CD14-positive monocyte (primary cell): ENCODE measurements around the gene TACC2. TPM values are rescaled to one million over a fixed set of nuclear protein-coding genes. Genes with fewer than 3 reads are reported as not detected.

Source experiments
- DNase-seq, 3 donors: peaks; one replicate each; pipeline ENCODE4 v3.0.0-alpha.2; 2011 to 2022
- H2AFZ ChIP-seq: 2 replicates; pipeline ENCODE4 v1.6.0; 2012; ENCODE audit warnings: mild to moderate bottlenecking, low read depth, low read length, inconsistent platforms; ENCODE audit not compliant: insufficient read depth, poor library complexity, severe bottlenecking
- H3K27ac ChIP-seq, 2 donors: 1 replicate in 1 of 2; 2 replicates in 1 of 2; pipeline ENCODE4 v1.5.1; 2012 to 2013; ENCODE audit warnings: low read length in 2 of 2, control low read depth in 1 of 2, inconsistent platforms in 1 of 2, low read depth in 1 of 2, mild to moderate bottlenecking in 1 of 2
- H3K27me3 ChIP-seq, 2 donors: one replicate each; pipeline versions ENCODE4 v1.6.0 to v1.6.1; 2011 to 2013; ENCODE audit warnings: low read length in 2 of 2; ENCODE audit not compliant: control insufficient read depth in 2 of 2, insufficient read depth in 2 of 2
- H3K36me3 ChIP-seq, 2 donors: replicated peaks in 1 of 2; 1 replicate in 1 of 2; 2 replicates in 1 of 2; pipeline versions ENCODE4 v1.5.1 to v1.6.1; 2012 to 2013; ENCODE audit warnings: low read length in 2 of 2, control low read depth in 1 of 2, inconsistent platforms in 1 of 2, mild to moderate bottlenecking in 1 of 2; ENCODE audit not compliant: insufficient read depth in 2 of 2, control insufficient read depth in 1 of 2
- H3K4me1 ChIP-seq, 2 donors: 1 replicate in 1 of 2; 2 replicates in 1 of 2; pipeline versions ENCODE4 v1.5.1 to v1.6.1; 2012 to 2013; ENCODE audit warnings: low read length in 2 of 2, control low read depth in 1 of 2, inconsistent platforms in 1 of 2, mild to moderate bottlenecking in 1 of 2, moderate library complexity in 1 of 2; ENCODE audit not compliant: insufficient read depth in 2 of 2, control insufficient read depth in 1 of 2
- H3K4me2 ChIP-seq: replicated peaks from 2 replicates; pipeline ENCODE3; 2012; ENCODE audit warnings: low read length, moderate library complexity, mild to moderate bottlenecking; ENCODE audit not compliant: poor library complexity, severe bottlenecking; ENCODE audit errors: extremely low read depth
- H3K4me3 ChIP-seq, 3 experiments: fragments of 200-600 bp in 1 of 3; sonication (generic) in 1 of 3; replicated peaks in 1 of 3; 1 replicate in 2 of 3; 2 replicates in 1 of 3; pipeline ENCODE4 v1.5.1; 2011 to 2013; ENCODE audit warnings: low read length in 3 of 3, mild to moderate bottlenecking in 3 of 3, control low read depth in 2 of 3, low read depth in 2 of 3, inconsistent platforms in 1 of 3, moderate library complexity in 1 of 3
- H3K79me2 ChIP-seq: 2 replicates; pipeline ENCODE4 v1.6.0; 2012; ENCODE audit warnings: mild to moderate bottlenecking, control low read depth, inconsistent platforms, low read length, moderate library complexity; ENCODE audit not compliant: insufficient read depth
- H3K9ac ChIP-seq: 2 replicates; pipeline ENCODE4 v1.6.0; 2017; ENCODE audit warnings: low read length, mild to moderate bottlenecking; ENCODE audit not compliant: insufficient read depth, poor library complexity, severe bottlenecking
- H3K9me3 ChIP-seq, 2 donors: replicated peaks in 1 of 2; 1 replicate in 1 of 2; 2 replicates in 1 of 2; pipeline versions ENCODE4 v1.5.1 to v1.6.1; 2012 to 2013; ENCODE audit warnings: low read length in 2 of 2, control low read depth in 1 of 2; ENCODE audit not compliant: control insufficient read depth in 1 of 2, insufficient read depth in 1 of 2
- H4K20me1 ChIP-seq: 2 replicates; pipeline ENCODE4 v1.6.0; 2012; ENCODE audit warnings: mild to moderate bottlenecking, low read length, control low read depth, moderate library complexity; ENCODE audit not compliant: insufficient read depth
- H3K27ac Mint-ChIP-seq, 7 donors: one replicate each; pipeline ENCODE4 v1.8.0; 2020; ENCODE audit warnings: mild to moderate bottlenecking in 7 of 7, mixed read lengths in 7 of 7, moderate library complexity in 6 of 7, inconsistent platforms in 2 of 7
- H3K27me3 Mint-ChIP-seq, 3 donors: one replicate each; pipeline ENCODE4 v1.8.0; 2021 to 2022; ENCODE audit warnings: low read depth in 3 of 3, mild to moderate bottlenecking in 3 of 3, mixed read lengths in 3 of 3, moderate library complexity in 3 of 3, inconsistent platforms in 1 of 3
- H3K36me3 Mint-ChIP-seq, 2 donors: one replicate each; pipeline ENCODE4 v1.8.0; 2020; ENCODE audit warnings: mixed read lengths in 2 of 2, inconsistent platforms in 1 of 2, mild to moderate bottlenecking in 1 of 2
- H3K4me1 Mint-ChIP-seq: one replicate; pipeline ENCODE4 v1.8.0; 2020; ENCODE audit warnings: mild to moderate bottlenecking, mixed read lengths
- H3K4me3 Mint-ChIP-seq, 2 donors: one replicate each; pipeline ENCODE4 v1.8.0; 2020; ENCODE audit warnings: mild to moderate bottlenecking in 2 of 2, mixed read lengths in 2 of 2, moderate library complexity in 1 of 2
- H3K9me3 Mint-ChIP-seq, 7 donors: one replicate each; pipeline ENCODE4 v1.8.0; 2020 to 2022; ENCODE audit warnings: mixed read lengths in 7 of 7, mild to moderate bottlenecking in 6 of 7, moderate library complexity in 6 of 7, inconsistent platforms in 2 of 7
- WGBS: methylation state at CpG from one replicate; pipeline ENCODE4 v1.1.5; 2013; ENCODE audit warnings: missing lambda C conversion rate; ENCODE audit not compliant: insufficient coverage; 5-methylcytosine and 5-hydroxymethylcytosine counted together
- intact Hi-C, 2 donors: fragments of 100-400 bp; cut with micrococcal nuclease; formaldehyde crosslinking; loops; one replicate each; pipeline versions ENCODE4 v1.15.0 to v1.15.1; 2023
- polyA plus RNA-seq, 3 donors: library from polyadenylated mRNA; depleted of rRNA in 1 of 3; unstranded in 2 of 3; stranded (reverse) in 1 of 3; fragments of 300-500 nt in 2 of 3; fragments of >200 nt in 1 of 3; fragmentation: Illumina TruSeq in 2 of 3; gene quantifications; 1 replicate in 2 of 3; 2 replicates in 1 of 3; pipeline ENCODE4 v1.2.3, GENCODE V29; 2012 to 2021
- TF ChIP-seq, protein P1 (sequence below): fragments of 200-600 bp; IDR thresholded peaks from one replicate; pipeline ENCODE4 v1.8.0; 2022; ENCODE audit warnings: antibody characterized with exemption, mild to moderate bottlenecking

The TACC2 gene
- polyA plus RNA-seq, 3 donors, result 0.03 TPM; not detected in 2

DNA sequence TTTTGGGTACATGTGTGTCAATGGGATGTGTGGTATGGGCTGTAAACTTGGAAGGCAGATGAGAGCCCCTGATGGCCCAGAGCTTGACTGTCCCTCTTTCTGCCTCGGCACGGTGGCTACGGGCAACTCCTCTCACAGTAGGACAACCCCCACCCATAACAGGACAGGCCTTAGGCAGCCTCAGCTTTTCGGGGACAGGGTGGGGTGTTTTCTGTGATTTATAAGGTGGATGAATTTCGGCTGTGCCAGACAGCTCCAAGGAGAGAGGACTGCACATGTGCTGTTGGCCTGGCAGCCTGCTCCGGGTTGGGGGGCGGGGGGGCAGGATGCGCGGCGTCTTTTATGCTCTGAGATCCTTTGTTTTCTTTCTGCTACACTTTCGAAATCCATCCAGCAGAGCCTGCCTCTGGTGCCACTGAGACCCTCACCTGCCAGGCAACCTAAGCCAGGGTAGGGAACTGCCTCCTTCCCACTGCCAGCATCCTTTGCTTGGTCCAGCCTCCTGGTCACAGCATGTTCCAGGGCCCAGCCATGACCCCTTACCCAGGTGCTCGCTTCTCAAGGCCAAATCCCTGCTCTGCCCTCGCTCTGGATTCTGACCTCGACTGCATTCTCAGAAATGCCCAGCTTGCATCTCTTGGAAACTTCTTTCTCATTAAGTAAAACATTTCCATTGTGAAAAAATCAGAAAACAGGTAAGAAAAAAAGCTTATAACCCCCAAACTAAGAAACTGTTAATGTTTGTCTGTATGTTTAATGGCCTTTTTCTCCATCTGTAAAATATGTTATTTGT is 266.7 kb downstream of the TACC2 start:
- 93% methylated on average over 6 of the region's 14 CpGs for WGBS

DNA sequence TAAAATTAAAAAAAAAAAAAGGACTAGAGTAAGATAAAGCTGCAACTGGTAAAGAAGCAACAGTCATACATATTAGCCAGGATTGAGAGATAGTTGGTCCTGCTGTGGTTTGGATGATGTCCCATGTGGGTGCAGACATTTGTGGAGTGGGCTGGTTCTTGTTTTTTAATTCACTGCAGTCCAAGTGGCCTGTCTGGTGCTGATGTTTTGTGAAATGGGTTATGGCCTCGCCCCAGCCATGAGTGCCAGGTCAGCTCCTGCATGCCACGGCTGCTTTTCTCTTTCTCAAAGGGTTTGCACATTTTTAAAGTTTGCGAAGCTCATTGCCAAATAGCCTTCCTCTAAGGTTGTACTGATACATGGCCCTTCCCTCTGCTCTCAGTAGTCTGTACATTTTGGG is 268.1 kb downstream of the TACC2 start:
- Mint-ChIP-seq H3K4me3 (no peak overlapping the region), H3K36me3 (no peaks in the 10 kb centered on the region), H3K27ac (no peak overlapping the region), H3K4me1 (no peaks in the 10 kb centered on the region), H3K9me3 (peaks cover 0 to 6% (median 2%) of the 10 kb centered on the region in 7 donors), H3K27me3 (peaks cover 2 to 10% (median 7%) of the 10 kb centered on the region in 3 donors)
- Histone ChIP-seq H3K79me2 (no peaks in the 10 kb centered on the region), H3K4me2 (no peak overlapping the region), H2AFZ (no peak overlapping the region), H3K9me3 (no peaks in the 10 kb centered on the region), H3K4me3 (no peak overlapping the region), H3K36me3 (no peaks in the 10 kb centered on the region), H4K20me1 (no peaks in the 10 kb centered on the region), H3K9ac (no peak overlapping the region), H3K27ac (no peak overlapping the region), H3K4me1 (no peaks in the 10 kb centered on the region), H3K27me3 (no peaks in the 10 kb centered on the region)
- intact Hi-C loops, result no loop called here
- TF ChIP-seq, protein P1, sequence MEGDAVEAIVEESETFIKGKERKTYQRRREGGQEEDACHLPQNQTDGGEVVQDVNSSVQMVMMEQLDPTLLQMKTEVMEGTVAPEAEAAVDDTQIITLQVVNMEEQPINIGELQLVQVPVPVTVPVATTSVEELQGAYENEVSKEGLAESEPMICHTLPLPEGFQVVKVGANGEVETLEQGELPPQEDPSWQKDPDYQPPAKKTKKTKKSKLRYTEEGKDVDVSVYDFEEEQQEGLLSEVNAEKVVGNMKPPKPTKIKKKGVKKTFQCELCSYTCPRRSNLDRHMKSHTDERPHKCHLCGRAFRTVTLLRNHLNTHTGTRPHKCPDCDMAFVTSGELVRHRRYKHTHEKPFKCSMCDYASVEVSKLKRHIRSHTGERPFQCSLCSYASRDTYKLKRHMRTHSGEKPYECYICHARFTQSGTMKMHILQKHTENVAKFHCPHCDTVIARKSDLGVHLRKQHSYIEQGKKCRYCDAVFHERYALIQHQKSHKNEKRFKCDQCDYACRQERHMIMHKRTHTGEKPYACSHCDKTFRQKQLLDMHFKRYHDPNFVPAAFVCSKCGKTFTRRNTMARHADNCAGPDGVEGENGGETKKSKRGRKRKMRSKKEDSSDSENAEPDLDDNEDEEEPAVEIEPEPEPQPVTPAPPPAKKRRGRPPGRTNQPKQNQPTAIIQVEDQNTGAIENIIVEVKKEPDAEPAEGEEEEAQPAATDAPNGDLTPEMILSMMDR, result no peak
- DNase-seq, result no peak
- WGBS, result 100% methylated on average over 2 of the region's 3 CpGs

More for the DNA sequence above, 266.7 kb downstream of the TACC2 start:
- H4K20me1 ChIP-seq, result no peaks in the 10 kb centered on the region
- Mint-ChIP-seq H3K4me1 (no peaks in the 10 kb centered on the region), H3K9me3 (peaks cover 0 to 1% (median 0%) of the 10 kb centered on the region in 7 donors), H3K36me3 (no peaks in the 10 kb centered on the region), H3K27ac (no peak overlapping the region), H3K4me3 (no peak overlapping the region), H3K27me3 (peaks cover 2 to 10% (median 7%) of the 10 kb centered on the region in 3 donors)
- DNase-seq, result no peak
- TF ChIP-seq, protein P1, result no peak
- intact Hi-C loops, result no loop called here
- no peaks in the 10 kb centered on the region for H3K27me3 ChIP-seq
- H3K79me2 ChIP-seq, result no peaks in the 10 kb centered on the region
- H3K4me2 ChIP-seq, result no peak overlapping the region
- H3K4me3 ChIP-seq, result no peak overlapping the region
- no peaks in the 10 kb centered on the region for H3K4me1 ChIP-seq
- no peaks in the 10 kb centered on the region for H3K36me3 ChIP-seq
- H2AFZ ChIP-seq, result no peak overlapping the region
- H3K9me3 ChIP-seq, result no peaks in the 10 kb centered on the region
- H3K27ac ChIP-seq, result no peak overlapping the region
- H3K9ac ChIP-seq, result no peak overlapping the region
